Right lobe of liver (tissue), 6 donors: ENCODE data around the gene MCAM. TPM values are rescaled to one million over a fixed set of nuclear protein-coding genes. Genes with fewer than 3 reads are reported as not detected.

ENCODE experiments used
- ATAC-seq, 4 donors: fragments of 200-7000 bp; cut with Tn5 transposase; one replicate each; pipeline ENCODE4 v1.9.1; 2020; ENCODE audit warnings: mild to moderate bottlenecking in 4 of 4, moderate library complexity in 4 of 4
- DNase-seq, 3 donors: peaks; one replicate each; pipeline ENCODE4 v3.0.0-alpha.2; 2020
- H3K27ac ChIP-seq, 3 donors: fragments of 200-600 bp; one replicate each; pipeline ENCODE4 v1.8.0; 2022
- H3K27me3 ChIP-seq, 2 donors: fragments of 200-600 bp; one replicate each; pipeline ENCODE4 v1.8.0; 2022
- H3K36me3 ChIP-seq, 4 donors: fragments of 200-600 bp; sonication (generic) in 1 of 4; one replicate each; pipeline versions ENCODE4 v1.5.1 to v1.8.0; 2017 to 2022; ENCODE audit warnings: control low read depth in 1 of 4
- H3K4me1 ChIP-seq, 4 donors: fragments of 200-600 bp; sonication (generic) in 1 of 4; one replicate each; pipeline versions ENCODE4 v1.5.1 to v1.8.0; 2017 to 2022; ENCODE audit warnings: control low read depth in 1 of 4
- H3K4me3 ChIP-seq, 3 donors: fragments of 200-600 bp; one replicate each; pipeline ENCODE4 v1.8.0; 2022
- H3K9me3 ChIP-seq, 4 donors: fragments of 200-600 bp; sonication (generic) in 1 of 4; one replicate each; pipeline versions ENCODE4 v1.5.1 to v1.8.0; 2017 to 2022; ENCODE audit warnings: control low read depth in 1 of 4
- POLR2A ChIP-seq: fragments of 450-650 bp; IDR thresholded peaks from one replicate; pipeline ENCODE4 v1.6.1; 2017; ENCODE audit warnings: antibody characterized with exemption, mild to moderate bottlenecking
- WGBS: methylation state at CpG from one replicate; pipeline ENCODE4 v1.1.6; 2018; ENCODE audit warnings: low coverage, low lambda C conversion rate; ENCODE audit not compliant: insufficient coverage; ENCODE audit errors: missing lambda C conversion rate; 5-methylcytosine and 5-hydroxymethylcytosine counted together
- intact Hi-C, 2 donors: fragments of 100-400 bp; cut with DNase I; formaldehyde crosslinking; loops; one replicate each; pipeline versions ENCODE4 v1.11.2 to v1.14.1; 2022
- total RNA-seq, 6 experiments: library from RNA; depleted of rRNA in 2 of 6; stranded (reverse); fragments of >200 nt in 2 of 6; fragmentation: NEBNext Ultra II Directional in 3 of 6; extraction: Animal tissue kit (Norgen Biotek cat#: 25700) in 3 of 6; gene quantifications; one replicate each; pipeline versions ENCODE4 v1.1.0 to v1.2.4, GENCODE V29; 2016 to 2023
- TF ChIP-seq, protein P1 (sequence below), 4 donors: fragments of 200-600 bp in 3 of 4; fragments of 450-650 bp in 1 of 4; IDR thresholded peaks; one replicate each; pipeline versions ENCODE4 v1.5.1 to v1.8.0; 2016 to 2022; ENCODE audit warnings: antibody characterized with exemption in 4 of 4, mild to moderate bottlenecking in 2 of 4
- donor health status: DM: no; HTN: yes; CAD: no.
- donor health status: DM: no; HTN: no; CAD: no.
- donor health status: DM: no; HTN: no; CAD: no.
- donor health status: DM: no; HTN: yes; CAD: no.
- donor health status: DM: no; HTN: yes; CAD: no.

The MCAM gene
- total RNA-seq, 6 experiments from 2014 or later, result 1.8 to 28.7 (median 12.5) TPM

DNA sequence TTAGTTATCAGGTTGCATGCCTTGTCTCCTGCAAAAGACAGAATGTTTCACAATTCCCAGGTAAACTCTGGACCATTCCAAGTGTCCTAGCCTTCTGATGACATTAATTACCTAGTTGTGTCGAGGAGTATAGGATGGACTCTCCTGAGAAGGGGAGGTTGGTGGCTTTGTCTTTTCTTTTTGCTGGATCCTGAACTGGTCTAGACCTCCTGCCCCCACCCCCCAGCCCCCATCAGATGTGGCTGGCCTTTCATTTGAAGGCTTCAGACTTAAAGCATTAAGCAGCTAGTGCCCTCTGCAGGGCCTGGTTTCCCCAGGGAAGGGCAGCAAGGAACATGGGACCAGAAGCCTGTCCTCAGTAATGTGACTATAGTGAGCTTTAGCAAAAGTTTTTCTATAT lies 9.7 kb downstream of the MCAM start:
- DNase-seq, result no peak
- intact Hi-C loops, result no loop called here

DNA sequence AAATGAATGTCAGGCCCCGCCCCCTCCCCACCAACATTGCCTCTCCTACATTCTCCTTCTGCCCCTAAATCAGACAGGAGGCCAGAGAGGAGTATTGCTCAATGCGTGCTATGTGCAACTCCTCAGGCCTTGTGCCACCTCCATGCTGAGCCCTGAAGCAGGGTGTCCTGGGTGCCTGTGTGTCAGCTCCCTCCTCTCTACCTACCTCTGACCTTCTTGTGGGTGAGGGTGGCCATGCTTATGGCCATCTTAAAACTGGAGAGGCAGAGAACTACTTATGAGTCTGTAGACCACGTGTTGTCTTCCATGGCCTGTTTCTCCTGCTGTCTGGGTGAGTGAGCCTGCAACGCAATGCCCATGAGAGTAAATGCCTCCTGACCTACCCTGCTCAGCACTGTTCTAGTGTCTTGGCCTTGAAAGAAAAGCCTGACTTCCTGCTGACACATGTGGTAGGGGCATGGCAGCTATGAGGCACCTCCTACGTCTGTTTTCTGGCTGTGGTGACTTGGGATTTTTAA lies 10.5 kb downstream of the MCAM start:
- 53% methylated on average over 2 of the region's 5 CpGs for WGBS
- no peak for DNase-seq
- Histone ChIP-seq H3K36me3 (peaks cover 0 to 6% (median 0%) of the 10 kb centered on the region in 4 donors), H3K27me3 (no peaks in the 10 kb centered on the region), H3K4me3 (no peak overlapping the region), H3K27ac (no peak overlapping the region), H3K9me3 (no peaks in the 10 kb centered on the region), H3K4me1 (no peaks in the 10 kb centered on the region)
- TF ChIP-seq POLR2A, result no peak
- TF ChIP-seq, protein P1, sequence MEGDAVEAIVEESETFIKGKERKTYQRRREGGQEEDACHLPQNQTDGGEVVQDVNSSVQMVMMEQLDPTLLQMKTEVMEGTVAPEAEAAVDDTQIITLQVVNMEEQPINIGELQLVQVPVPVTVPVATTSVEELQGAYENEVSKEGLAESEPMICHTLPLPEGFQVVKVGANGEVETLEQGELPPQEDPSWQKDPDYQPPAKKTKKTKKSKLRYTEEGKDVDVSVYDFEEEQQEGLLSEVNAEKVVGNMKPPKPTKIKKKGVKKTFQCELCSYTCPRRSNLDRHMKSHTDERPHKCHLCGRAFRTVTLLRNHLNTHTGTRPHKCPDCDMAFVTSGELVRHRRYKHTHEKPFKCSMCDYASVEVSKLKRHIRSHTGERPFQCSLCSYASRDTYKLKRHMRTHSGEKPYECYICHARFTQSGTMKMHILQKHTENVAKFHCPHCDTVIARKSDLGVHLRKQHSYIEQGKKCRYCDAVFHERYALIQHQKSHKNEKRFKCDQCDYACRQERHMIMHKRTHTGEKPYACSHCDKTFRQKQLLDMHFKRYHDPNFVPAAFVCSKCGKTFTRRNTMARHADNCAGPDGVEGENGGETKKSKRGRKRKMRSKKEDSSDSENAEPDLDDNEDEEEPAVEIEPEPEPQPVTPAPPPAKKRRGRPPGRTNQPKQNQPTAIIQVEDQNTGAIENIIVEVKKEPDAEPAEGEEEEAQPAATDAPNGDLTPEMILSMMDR (IDR thresholded peaks at IDR 0.05), result no peak
- intact Hi-C loops, result no loop called here
- peak; percentile 33 to 60 (median 42) for ATAC-seq

More for the DNA sequence above, 9.7 kb downstream of the MCAM start:
- H3K4me1 ChIP-seq, result no peaks in the 10 kb centered on the region
- no peak overlapping the region for H3K27ac ChIP-seq
- H3K4me3 ChIP-seq, result no peak overlapping the region
- peaks cover 0 to under 1% (median 0%) of the 10 kb centered on the region in 4 donors for H3K36me3 ChIP-seq
- ATAC-seq, result peak in 2 of 4 donors; percentile 13 to 20
- 38% methylated on average over 1 of the region's 1 CpG for WGBS
- no peaks in the 10 kb centered on the region for H3K27me3 ChIP-seq
- TF ChIP-seq, protein P1 (IDR thresholded peaks at IDR 0.05), result peak in 1 of 4 donors; percentile 4
- no peak for TF ChIP-seq POLR2A
- no peaks in the 10 kb centered on the region for H3K9me3 ChIP-seq

DNA sequence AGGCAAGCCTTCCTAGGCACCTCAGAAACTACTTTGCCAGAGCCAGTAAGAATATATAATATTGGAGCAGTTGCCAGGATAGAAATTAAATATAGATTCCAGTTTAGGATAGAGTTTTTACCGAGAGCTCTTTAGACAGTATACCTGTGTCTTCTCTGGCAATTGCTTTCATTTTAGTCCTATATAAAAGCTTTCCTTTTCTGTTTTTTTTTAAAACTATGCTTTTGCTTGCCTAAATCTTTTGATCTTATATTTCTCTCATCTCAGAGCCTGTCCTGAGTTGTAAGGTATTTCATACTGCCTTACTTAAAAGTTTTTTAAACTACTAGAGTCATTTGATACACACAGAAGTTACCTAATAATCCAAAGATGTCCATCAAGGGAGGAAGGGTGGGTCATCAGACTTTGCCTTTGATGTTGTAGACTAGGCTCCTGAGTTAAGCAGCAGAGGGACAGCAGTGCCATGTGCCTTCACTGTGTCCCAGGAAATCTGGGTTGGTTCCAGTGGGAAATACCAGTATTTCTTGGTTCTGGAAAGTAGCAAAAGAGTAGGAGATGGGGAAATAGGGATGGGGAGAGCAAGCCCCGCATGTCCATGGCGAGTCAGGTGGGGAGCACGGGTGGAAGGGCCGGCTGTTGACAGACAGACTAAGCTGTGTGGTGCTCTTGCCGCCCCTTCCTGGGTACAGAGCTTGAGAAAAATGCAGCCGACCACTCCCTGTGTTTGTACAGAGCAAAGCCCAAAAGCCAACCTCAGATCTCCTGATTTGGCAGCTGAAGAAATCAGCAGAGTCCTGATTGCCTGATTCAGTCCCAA lies 11.2 kb downstream of the MCAM start:
- no peak for TF ChIP-seq POLR2A
- TF ChIP-seq, protein P1 (IDR thresholded peaks at IDR 0.05), result no peak
- WGBS, result 93% methylated on average over 3 of the region's 7 CpGs
- Histone ChIP-seq H3K4me3 (no peak overlapping the region), H3K36me3 (peaks cover 0 to 7% (median 0%) of the 10 kb centered on the region in 4 donors), H3K27me3 (no peaks in the 10 kb centered on the region), H3K9me3 (no peaks in the 10 kb centered on the region), H3K27ac (no peak overlapping the region), H3K4me1 (no peaks in the 10 kb centered on the region)
- ATAC-seq (no peak), DNase-seq (no peak)
- intact Hi-C loops, result no loop called here

DNA sequence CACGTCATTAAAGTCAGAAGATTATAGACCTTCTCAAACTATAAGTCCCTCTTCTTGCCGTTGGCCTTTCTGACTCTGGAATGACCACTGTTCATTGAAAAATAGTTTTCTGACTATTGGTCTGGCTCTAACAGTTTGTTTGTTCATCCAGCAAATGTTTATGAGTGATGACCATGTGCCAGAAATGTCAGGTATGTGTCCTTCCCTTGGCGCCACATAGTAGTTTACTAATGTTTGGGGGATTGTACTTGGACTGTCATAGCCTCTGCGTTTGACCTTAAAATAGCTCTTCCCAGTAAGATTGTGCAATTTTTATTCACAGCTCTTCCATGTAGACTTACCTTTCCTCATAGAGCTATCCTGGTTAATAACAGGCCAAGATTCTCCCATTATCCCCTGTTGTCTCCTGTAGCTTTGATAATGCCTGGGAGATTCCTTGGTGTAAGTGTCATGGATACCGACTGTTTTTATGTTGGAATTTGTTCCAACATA lies 13.7 kb downstream of the MCAM start:
- 91% methylated on average over 3 of the region's 5 CpGs for WGBS
- intact Hi-C loops, result no loop called here
- Histone ChIP-seq H3K4me1 (peaks cover 0 to 5% (median 1%) of the 10 kb centered on the region in 4 donors), H3K27ac (no peak overlapping the region), H3K27me3 (no peaks in the 10 kb centered on the region), H3K4me3 (no peak overlapping the region), H3K36me3 (peaks cover 0 to 21% (median 4%) of the 10 kb centered on the region in 4 donors), H3K9me3 (no peaks in the 10 kb centered on the region)
- peak in 2 of 4 donors; percentile 33 to 61 for ATAC-seq
- no peak for DNase-seq
- TF ChIP-seq, protein P1 (IDR thresholded peaks at IDR 0.05), result no peak
- TF ChIP-seq POLR2A, result no peak
